CD8-positive, alpha-beta memory T cell (primary cell): Measurements from ENCODE around the gene DCBLD1. TPM values are rescaled to one million over a fixed set of nuclear protein-coding genes. Genes with fewer than 3 reads are reported as not detected.
"Not testable (repeated sequence)": the region's sequence is repeated elsewhere in the genome, so short reads cannot be mapped to it uniquely, and the experiment has no call there.

Experiments
- CTCF ChIA-PET: fragments of 350-600 bp; sonication (Branson Sonifier 250); formaldehyde crosslinking; loops from one replicate; lab custom pipeline; 2021; ENCODE audit warnings: antibody characterized with exemption; lab: Charles Lee
- POLR2A ChIA-PET: fragments of 350-600 bp; sonication (Branson Sonifier 250); formaldehyde crosslinking; loops from one replicate; lab custom pipeline; 2021; ENCODE audit warnings: antibody characterized with exemption; lab: Charles Lee
- DNase-seq, 5 donors: peaks; one replicate each; pipeline versions ENCODE4 v3.0.0 to v3.0.0-alpha.2; 2020 to 2022; ENCODE audit warnings: mixed read lengths in 1 of 5
- H3K27ac ChIP-seq: one replicate; pipeline ENCODE4 v1.7.0; 2013; ENCODE audit warnings: low read depth, mild to moderate bottlenecking, low read length, moderate library complexity
- H3K27me3 ChIP-seq: 2 replicates; pipeline ENCODE4 v1.7.0; 2013; ENCODE audit warnings: low read length, mild to moderate bottlenecking; ENCODE audit not compliant: insufficient read depth, poor library complexity, severe bottlenecking
- H3K36me3 ChIP-seq: 2 replicates; pipeline ENCODE4 v1.7.0; 2013; ENCODE audit warnings: mild to moderate bottlenecking, low read length, moderate library complexity; ENCODE audit not compliant: insufficient read depth
- H3K4me1 ChIP-seq: 2 replicates; pipeline ENCODE4 v1.7.0; 2013; ENCODE audit warnings: mild to moderate bottlenecking, low read length, moderate library complexity; ENCODE audit not compliant: insufficient read depth
- H3K4me3 ChIP-seq: 2 replicates; pipeline ENCODE4 v1.7.0; 2013; ENCODE audit warnings: mild to moderate bottlenecking, low read length
- H3K9me3 ChIP-seq: 2 replicates; pipeline ENCODE4 v1.7.0; 2013; ENCODE audit warnings: mild to moderate bottlenecking, low read length
- H3K27ac Mint-ChIP-seq, 8 donors: one replicate each; pipeline ENCODE4 v1.8.0; 2020 to 2021; ENCODE audit warnings: mixed read lengths in 8 of 8, mild to moderate bottlenecking in 6 of 8, inconsistent platforms in 3 of 8, moderate library complexity in 3 of 8
- H3K27me3 Mint-ChIP-seq, 2 donors: one replicate each; pipeline ENCODE4 v1.8.0; 2020 to 2021; ENCODE audit warnings: mixed read lengths in 2 of 2, mild to moderate bottlenecking in 1 of 2, moderate library complexity in 1 of 2
- H3K36me3 Mint-ChIP-seq, 3 donors: one replicate each; pipeline ENCODE4 v1.8.0; 2020 to 2021; ENCODE audit warnings: mixed read lengths in 3 of 3, inconsistent platforms in 1 of 3, mild to moderate bottlenecking in 1 of 3
- H3K4me1 Mint-ChIP-seq, 3 donors: one replicate each; pipeline ENCODE4 v1.8.0; 2020 to 2021; ENCODE audit warnings: mixed read lengths in 3 of 3, inconsistent platforms in 1 of 3, mild to moderate bottlenecking in 1 of 3
- H3K4me3 Mint-ChIP-seq, 7 donors: one replicate each; pipeline ENCODE4 v1.8.0; 2020 to 2021; ENCODE audit warnings: mixed read lengths in 7 of 7, mild to moderate bottlenecking in 6 of 7, moderate library complexity in 4 of 7, inconsistent platforms in 2 of 7
- H3K9me3 Mint-ChIP-seq, 5 donors: one replicate each; pipeline ENCODE4 v1.8.0; 2020 to 2022; ENCODE audit warnings: mixed read lengths in 5 of 5, mild to moderate bottlenecking in 3 of 5, moderate library complexity in 2 of 5, inconsistent platforms in 1 of 5
- polyA plus RNA-seq: library from polyadenylated mRNA; unstranded; fragments of 300-500 nt; fragmentation: Illumina TruSeq; gene quantifications from one replicate; pipeline ENCODE4 v1.2.3, GENCODE V29; 2021
- total RNA-seq, 2 experiments: library from RNA; stranded (reverse); gene quantifications; one replicate each; pipeline ENCODE4 v1.2.3, GENCODE V29; 2021

Gene DCBLD1
- total and polyA plus RNA-seq, 3 experiments from 2014 or later, result 3.3 to 4.8 (median 4.1) TPM

DNA sequence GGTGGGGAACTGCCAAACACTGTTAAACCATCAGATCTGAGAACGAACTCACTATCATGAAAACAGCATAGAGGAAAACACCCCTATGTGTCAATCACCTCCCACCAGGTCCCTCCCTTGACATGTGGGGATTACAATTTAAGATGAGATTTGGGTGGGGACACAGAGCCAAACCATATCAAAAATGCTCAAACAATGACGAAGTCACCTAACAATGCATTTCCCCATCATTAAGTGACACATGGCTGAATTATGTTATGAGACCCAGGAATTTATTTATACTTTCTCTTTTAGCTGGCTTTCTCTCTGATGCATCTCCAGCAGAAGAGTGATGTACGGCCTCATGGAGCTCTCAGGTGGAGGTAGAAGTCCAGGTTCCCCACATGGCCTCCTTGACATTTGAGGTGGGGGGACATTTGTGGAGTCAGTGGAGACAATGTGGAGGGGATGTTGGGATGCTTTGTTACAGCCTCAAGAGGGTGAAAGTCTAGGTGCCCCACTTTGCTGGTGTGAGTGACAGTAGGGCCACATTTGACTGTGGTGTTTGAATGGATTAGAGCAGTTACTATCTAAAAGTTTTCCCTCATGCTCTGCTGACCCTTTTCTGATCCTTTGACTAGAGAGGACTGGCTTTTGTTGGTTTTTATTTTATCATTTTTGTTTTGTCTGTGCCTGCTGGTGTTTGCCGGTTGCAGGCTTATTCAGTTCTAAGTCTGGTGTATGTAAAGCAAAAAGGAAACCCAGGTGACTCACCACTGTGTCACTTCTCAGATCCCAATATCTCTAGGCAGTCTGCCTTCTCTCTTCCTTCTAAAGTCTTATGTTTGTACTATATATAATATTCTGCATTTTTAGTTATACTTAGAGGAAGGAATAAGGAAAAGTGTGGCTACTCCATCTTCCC, 18.5 kb upstream of the DCBLD1 start:
- peak overlapping the region in 4 of 7 donors; percentile 4 to 58 (median 42) for H3K4me3 Mint-ChIP-seq
- peaks cover 7 to 13% of the 10 kb centered on the region in 2 donors for H3K27me3 Mint-ChIP-seq
- CTCF ChIA-PET, result no interaction called here
- no peaks in the 10 kb centered on the region for H3K9me3 ChIP-seq
- peaks cover 8 to 19% (median 10%) of the 10 kb centered on the region in 3 donors for H3K4me1 Mint-ChIP-seq
- no peak overlapping the region for H3K4me3 ChIP-seq
- H3K27ac Mint-ChIP-seq, result peak overlapping the region in 4 of 8 donors; percentile 26 to 76 (median 62)
- no peaks in the 10 kb centered on the region for H3K27me3 ChIP-seq
- H3K36me3 ChIP-seq, result no peaks in the 10 kb centered on the region
- no peak for DNase-seq
- no peaks in the 10 kb centered on the region for H3K9me3 Mint-ChIP-seq
- no peaks in the 10 kb centered on the region for H3K4me1 ChIP-seq
- H3K36me3 Mint-ChIP-seq, result no peaks in the 10 kb centered on the region
- POLR2A ChIA-PET, result no interaction called here
- no peak overlapping the region for H3K27ac ChIP-seq

DNA sequence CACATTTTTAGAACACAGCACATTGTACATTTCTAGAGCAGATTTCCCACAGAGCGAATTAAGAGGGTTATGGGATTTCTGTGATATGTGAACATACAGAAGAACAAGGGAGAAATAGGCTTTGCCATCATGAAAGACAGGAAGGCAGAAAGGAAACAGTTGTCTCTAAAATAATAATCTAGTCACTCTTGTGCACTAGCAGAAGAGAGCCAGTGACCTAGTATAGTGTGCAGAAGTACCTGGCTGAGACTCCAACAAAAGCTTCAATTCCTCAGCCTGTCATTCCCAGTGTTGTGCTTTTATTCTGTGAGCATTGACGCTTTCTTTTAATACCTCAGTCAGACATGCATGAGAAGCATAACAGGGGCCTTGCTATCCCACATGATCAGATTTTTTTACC, 17.8 kb upstream of the DCBLD1 start:
- Histone ChIP-seq H3K27me3 (no peaks in the 10 kb centered on the region), H3K27ac (no peak overlapping the region), H3K9me3 (no peaks in the 10 kb centered on the region), H3K36me3 (no peaks in the 10 kb centered on the region), H3K4me1 (no peaks in the 10 kb centered on the region), H3K4me3 (no peak overlapping the region)
- Mint-ChIP-seq H3K27ac (peak overlapping the region in 1 of 8 donors; percentile 14), H3K4me1 (peaks cover 15 to 25% (median 15%) of the 10 kb centered on the region in 3 donors), H3K36me3 (no peaks in the 10 kb centered on the region), H3K27me3 (peaks cover 7 to 13% of the 10 kb centered on the region in 2 donors), H3K4me3 (no peak overlapping the region), H3K9me3 (no peaks in the 10 kb centered on the region)
- POLR2A ChIA-PET, result no interaction called here
- no peak for DNase-seq
- CTCF ChIA-PET, result no interaction called here

DNA sequence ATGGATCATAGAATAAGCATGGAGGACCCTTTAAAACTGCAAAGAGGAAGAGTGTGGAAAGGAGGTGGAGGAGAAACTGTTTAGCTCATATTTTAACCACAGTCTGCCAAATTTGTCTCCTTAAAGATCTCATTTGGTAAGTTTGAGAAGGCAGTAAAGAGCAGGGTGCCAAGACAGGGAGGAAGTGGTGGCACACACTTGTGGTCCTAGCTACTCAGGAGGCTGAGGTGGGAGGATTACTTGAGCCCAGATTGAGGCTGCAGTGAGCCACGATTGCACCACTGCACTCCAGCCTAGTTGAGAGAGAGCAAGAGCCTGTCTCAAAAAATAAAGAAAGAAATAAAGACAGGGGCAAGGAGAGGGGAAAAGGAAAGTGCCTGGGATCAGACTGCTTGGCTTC, 16.8 kb upstream of the DCBLD1 start:
- Mint-ChIP-seq H3K4me1 (peaks cover 15 to 29% (median 16%) of the 10 kb centered on the region in 3 donors), H3K36me3 (no peaks in the 10 kb centered on the region), H3K9me3 (no peaks in the 10 kb centered on the region), H3K4me3 (no peak overlapping the region), H3K27ac (peak overlapping the region in 1 of 8 donors; percentile 1), H3K27me3 (peaks cover 7 to 13% of the 10 kb centered on the region in 2 donors)
- H3K27ac ChIP-seq, result no peak overlapping the region
- ChIA-PET POLR2A (no interaction called here), CTCF (no interaction called here)
- H3K9me3 ChIP-seq, result no peaks in the 10 kb centered on the region
- no peak for DNase-seq
- H3K4me1 ChIP-seq, result no peaks in the 10 kb centered on the region
- H3K27me3 ChIP-seq, result peaks cover 4% of the 10 kb centered on the region
- H3K4me3 ChIP-seq, result no peak overlapping the region
- H3K36me3 ChIP-seq, result no peaks in the 10 kb centered on the region

DNA sequence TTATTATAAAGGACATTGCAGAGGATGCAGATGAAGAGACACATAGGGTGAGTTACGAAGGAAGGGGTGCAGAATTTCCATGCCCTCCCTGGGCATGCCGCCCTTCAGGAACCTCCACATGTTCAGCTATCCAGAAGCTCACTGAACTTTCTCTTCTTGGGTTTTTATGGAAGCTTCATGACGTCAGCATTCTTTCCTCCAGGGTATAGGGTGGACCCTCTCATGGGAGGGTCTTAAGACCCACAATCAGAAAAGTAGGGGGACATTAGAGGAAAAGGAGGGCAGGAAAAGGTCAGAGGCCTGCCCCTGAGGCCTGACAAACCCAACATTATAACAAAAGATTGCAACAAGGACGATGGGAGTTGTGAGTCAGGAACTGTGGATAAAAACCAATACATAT, 14.6 kb upstream of the DCBLD1 start:
- H3K4me1 ChIP-seq, result no peaks in the 10 kb centered on the region
- H3K4me3 Mint-ChIP-seq, result no peak overlapping the region
- peaks cover 7 to 21% of the 10 kb centered on the region in 2 donors for H3K27me3 Mint-ChIP-seq

DNA sequence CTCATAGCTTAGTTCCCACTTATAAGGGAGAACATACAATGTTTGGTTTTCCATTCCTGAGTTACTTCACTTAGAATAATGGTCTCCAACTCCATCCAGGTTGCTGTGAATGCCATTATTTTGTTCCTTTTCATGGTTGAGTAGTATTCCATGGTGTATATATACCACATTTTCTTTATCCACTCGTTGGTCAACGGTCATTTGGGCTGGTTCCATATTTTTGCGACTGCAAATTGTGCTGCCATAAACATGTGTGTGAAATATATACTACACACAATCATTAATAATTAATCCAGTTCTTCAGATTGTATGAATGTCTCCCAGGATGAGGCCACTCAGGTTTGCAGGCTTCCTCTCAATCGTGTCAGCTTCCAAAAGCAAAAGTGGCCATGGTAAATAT, 13.9 kb upstream of the DCBLD1 start:
- ChIA-PET POLR2A (interaction anchor here (0.5 kb wide), 1 partner anchor 12 kb away, joined by 3 read pairs; no protein-coding TSS in a partner anchor), CTCF (interaction anchor here (0.8 to 1.3 kb wide), 3 partner anchors 19 to 83 kb away, joined by 3 read pairs; no protein-coding TSS in a partner anchor)
- not testable (repeated sequence) for H3K36me3 ChIP-seq, H3K4me1 ChIP-seq, H3K9me3 Mint-ChIP-seq, H3K36me3 Mint-ChIP-seq, H3K4me3 Mint-ChIP-seq, H3K27me3 ChIP-seq, H3K27ac Mint-ChIP-seq, H3K4me3 ChIP-seq, H3K9me3 ChIP-seq, H3K27ac ChIP-seq, DNase-seq
- Mint-ChIP-seq H3K27me3 (peaks cover 7 to 24% of the 10 kb centered on the region in 2 donors), H3K4me1 (peaks cover 13 to 27% (median 15%) of the 10 kb centered on the region in 3 donors)

More for the DNA sequence above, 14.6 kb upstream of the DCBLD1 start:
- CTCF ChIA-PET, result interaction anchor here (1.2 to 1.5 kb wide), 2 partner anchors 18 to 82 kb away, joined by 3 to 5 read pairs; no protein-coding TSS in a partner anchor
- no peak overlapping the region for H3K27ac Mint-ChIP-seq
- H3K27me3 ChIP-seq, result peaks cover 4% of the 10 kb centered on the region
- no peak overlapping the region for H3K27ac ChIP-seq
- H3K4me3 ChIP-seq, result no peak overlapping the region
- no peaks in the 10 kb centered on the region for H3K9me3 ChIP-seq
- no peak for DNase-seq
- H3K4me1 Mint-ChIP-seq, result peaks cover 15 to 29% (median 16%) of the 10 kb centered on the region in 3 donors
- POLR2A ChIA-PET, result no interaction called here
- no peaks in the 10 kb centered on the region for H3K9me3 Mint-ChIP-seq
- no peaks in the 10 kb centered on the region for H3K36me3 ChIP-seq
- no peaks in the 10 kb centered on the region for H3K36me3 Mint-ChIP-seq

DNA sequence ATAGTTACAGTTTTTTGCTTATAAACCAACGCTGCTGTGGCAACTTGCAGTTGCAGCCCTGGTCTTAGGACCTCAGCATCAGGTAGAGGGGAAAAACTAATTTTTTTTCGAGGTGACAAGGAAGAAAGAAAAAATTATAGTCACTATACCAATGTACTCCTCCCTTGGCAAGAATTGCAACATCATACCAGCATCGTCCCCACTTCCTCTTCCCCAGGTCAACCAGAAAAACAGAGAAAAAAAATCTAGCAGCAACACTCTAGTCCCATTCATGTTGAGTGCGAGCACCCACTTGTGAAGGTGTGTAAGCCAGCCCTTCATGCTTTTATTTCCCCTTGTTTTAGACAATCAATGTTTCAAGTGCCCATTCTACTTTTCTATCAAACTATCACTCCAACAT, 13.1 kb upstream of the DCBLD1 start:
- ChIA-PET POLR2A (no interaction called here), CTCF (interaction anchor here (1.3 kb wide), 1 partner anchor 20 kb away, joined by 3 read pairs; no protein-coding TSS in a partner anchor)

DNA sequence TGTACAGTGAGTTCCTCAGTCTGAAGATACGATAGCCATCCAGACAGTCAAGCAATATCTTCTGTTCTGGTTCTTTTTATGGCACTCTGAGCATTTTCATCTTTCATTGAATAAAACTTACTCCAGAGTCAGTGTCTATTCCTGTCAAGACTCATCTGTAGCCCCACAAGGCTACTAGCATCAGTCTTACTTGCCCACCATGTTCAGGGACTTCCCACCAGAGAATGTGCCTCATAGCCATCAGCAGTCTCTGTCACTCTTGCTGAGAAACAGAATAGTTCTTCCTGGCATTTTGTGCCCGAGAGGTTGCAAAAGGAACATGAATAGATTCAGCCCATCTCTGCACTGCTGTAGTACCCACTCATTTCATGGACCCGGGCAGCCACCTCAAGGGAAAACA, 12.7 kb upstream of the DCBLD1 start:
- POLR2A ChIA-PET, result no interaction called here
- Mint-ChIP-seq H3K36me3 (no peaks in the 10 kb centered on the region), H3K4me3 (no peak overlapping the region)

More for the DNA sequence above, 13.1 kb upstream of the DCBLD1 start:
- Histone ChIP-seq H3K27ac (no peak overlapping the region), H3K36me3 (no peaks in the 10 kb centered on the region), H3K27me3 (peaks cover 4% of the 10 kb centered on the region), H3K9me3 (no peaks in the 10 kb centered on the region), H3K4me3 (no peak overlapping the region), H3K4me1 (no peaks in the 10 kb centered on the region)
- Mint-ChIP-seq H3K36me3 (no peaks in the 10 kb centered on the region), H3K4me1 (peaks cover 6 to 19% (median 12%) of the 10 kb centered on the region in 3 donors), H3K27me3 (peaks cover 8 to 32% of the 10 kb centered on the region in 2 donors), H3K9me3 (no peaks in the 10 kb centered on the region), H3K4me3 (peak overlapping the region in 1 of 7 donors; percentile 41), H3K27ac (peak overlapping the region in 5 of 8 donors; percentile 2 to 69 (median 18))
- no peak for DNase-seq

DNA sequence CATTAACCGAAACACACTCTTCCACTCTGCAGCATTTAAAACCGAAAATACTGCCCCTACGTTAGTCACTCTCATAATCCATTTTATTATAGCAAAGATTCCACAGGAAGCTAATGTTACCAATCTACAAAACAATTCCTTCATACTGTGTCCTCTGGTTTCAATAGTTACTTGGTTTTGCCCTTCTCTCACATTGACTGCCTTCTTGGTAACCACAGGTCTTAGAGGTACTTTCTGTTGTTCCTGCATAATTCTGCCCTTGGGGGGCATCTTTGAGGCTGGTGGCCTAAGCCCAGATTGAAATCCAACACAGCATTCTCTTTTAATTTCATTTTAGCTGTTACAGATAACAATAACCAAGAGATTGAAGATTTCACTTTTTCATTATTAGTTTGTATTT, 9.8 kb upstream of the DCBLD1 start:
- POLR2A ChIA-PET, result no interaction called here
- H3K27ac ChIP-seq, result no peak overlapping the region

More for the DNA sequence above, 12.7 kb upstream of the DCBLD1 start:
- Histone ChIP-seq H3K4me3 (no peak overlapping the region), H3K27ac (no peak overlapping the region), H3K36me3 (no peaks in the 10 kb centered on the region), H3K9me3 (no peaks in the 10 kb centered on the region), H3K4me1 (no peaks in the 10 kb centered on the region), H3K27me3 (peaks cover 4% of the 10 kb centered on the region)
- DNase-seq, result no peak
- CTCF ChIA-PET, result no interaction called here
- Mint-ChIP-seq H3K27me3 (peaks cover 9 to 34% of the 10 kb centered on the region in 2 donors), H3K4me1 (peaks cover 6 to 18% (median 12%) of the 10 kb centered on the region in 3 donors), H3K27ac (peak overlapping the region in 4 of 8 donors; percentile 2 to 18 (median 6)), H3K9me3 (no peaks in the 10 kb centered on the region)

More for the DNA sequence above, 9.8 kb upstream of the DCBLD1 start:
- peaks cover 6 to 13% (median 10%) of the 10 kb centered on the region in 3 donors for H3K4me1 Mint-ChIP-seq
- no peak for DNase-seq
- Histone ChIP-seq H3K36me3 (no peaks in the 10 kb centered on the region), H3K4me1 (no peaks in the 10 kb centered on the region), H3K27me3 (peaks cover 4% of the 10 kb centered on the region), H3K9me3 (no peaks in the 10 kb centered on the region), H3K4me3 (no peak overlapping the region)
- peaks cover 5 to 35% of the 10 kb centered on the region in 2 donors for H3K27me3 Mint-ChIP-seq
- no peaks in the 10 kb centered on the region for H3K36me3 Mint-ChIP-seq
- H3K27ac Mint-ChIP-seq, result no peak overlapping the region
- no peak overlapping the region for H3K4me3 Mint-ChIP-seq
- H3K9me3 Mint-ChIP-seq, result no peaks in the 10 kb centered on the region
- CTCF ChIA-PET, result interaction anchor here (1.3 kb wide), 1 partner anchor 10 kb away, joined by 3 read pairs; no protein-coding TSS in a partner anchor
